Endodermal cell (in vitro differentiated cells): ENCODE results near the gene CHTOP. TPM values are rescaled to one million over a fixed set of nuclear protein-coding genes. Genes with fewer than 3 reads are reported as not detected.
"Not testable (repeated sequence)": the region's sequence is repeated elsewhere in the genome, so short reads cannot be mapped to it uniquely, and the experiment has no call there.

Source experiments
- DNase-seq: peaks from one replicate; pipeline ENCODE4 v3.0.0-alpha.2; 2017
- H3K27ac ChIP-seq: 2 replicates; pipeline ENCODE4 v1.5.1; 2013; ENCODE audit warnings: mild to moderate bottlenecking, low read depth, low read length, moderate library complexity
- H3K27me3 ChIP-seq: 2 replicates; pipeline ENCODE4 v1.6.1; 2013; ENCODE audit warnings: mild to moderate bottlenecking, low read length, moderate library complexity; ENCODE audit not compliant: insufficient read depth, control insufficient read depth, poor library complexity, severe bottlenecking
- H3K36me3 ChIP-seq: 2 replicates; pipeline ENCODE4 v1.7.0; 2013; ENCODE audit warnings: mild to moderate bottlenecking, low read length, moderate library complexity; ENCODE audit not compliant: control insufficient read depth, insufficient read depth
- H3K4me1 ChIP-seq: one replicate; pipeline ENCODE4 v1.7.0; 2013; ENCODE audit warnings: low read length; ENCODE audit not compliant: control insufficient read depth, insufficient read depth
- H3K4me3 ChIP-seq: 2 replicates; pipeline ENCODE4 v1.5.1; 2013; ENCODE audit warnings: mild to moderate bottlenecking, low read length, moderate library complexity
- H3K9ac ChIP-seq: 2 replicates; pipeline ENCODE4 v1.6.1; 2013; ENCODE audit warnings: mild to moderate bottlenecking, low read length, moderate library complexity; ENCODE audit not compliant: poor library complexity, severe bottlenecking; ENCODE audit errors: extremely low read depth
- H3K9me3 ChIP-seq: 2 replicates; pipeline ENCODE4 v1.6.1; 2013; ENCODE audit warnings: mild to moderate bottlenecking, low read length, moderate library complexity; ENCODE audit not compliant: control insufficient read depth
- H3K27ac Mint-ChIP-seq: 2 replicates; pipeline ENCODE4 v1.8.0; 2020; ENCODE audit warnings: mixed read lengths
- H3K27me3 Mint-ChIP-seq: 2 replicates; pipeline ENCODE4 v1.8.0; 2021; ENCODE audit warnings: mild to moderate bottlenecking, mixed read lengths; ENCODE audit not compliant: insufficient read depth
- H3K36me3 Mint-ChIP-seq: 2 replicates; pipeline ENCODE4 v1.8.0; 2020; ENCODE audit warnings: low read depth, mixed read lengths
- H3K4me1 Mint-ChIP-seq: 2 replicates; pipeline ENCODE4 v1.8.0; 2020; ENCODE audit warnings: mixed read lengths
- H3K4me3 Mint-ChIP-seq: 2 replicates; pipeline ENCODE4 v1.8.0; 2020; ENCODE audit warnings: mild to moderate bottlenecking, moderate library complexity, mixed read lengths
- H3K9me3 Mint-ChIP-seq: 2 replicates; pipeline ENCODE4 v1.8.0; 2020; ENCODE audit warnings: mild to moderate bottlenecking, mixed read lengths
- CTCF ChIP-seq: fragments of 200-600 bp; sonication (generic); conservative IDR thresholded peaks from 2 replicates; pipeline ENCODE4 v1.5.0; 2021; ENCODE audit warnings: antibody characterized with exemption, mild to moderate bottlenecking
- WGBS, 2 experiments: methylation state at CpG; one replicate each; pipeline versions ENCODE4 v1.1.5 to v1.1.7; 2013; ENCODE audit warnings: missing lambda C conversion rate in 2 of 2, mixed read lengths in 1 of 2; ENCODE audit not compliant: insufficient coverage in 1 of 2, insufficient read length in 1 of 2; 5-methylcytosine and 5-hydroxymethylcytosine counted together
- total RNA-seq, 2 donors: library from RNA; stranded (reverse); fragmentation: NEBNext Ultra II Directional in 1 of 2; extraction: Animal tissue kit (Norgen Biotek cat#: 25700) in 1 of 2; gene quantifications; 2 replicates in 1 of 2; 3 replicates in 1 of 2; pipeline ENCODE4 v1.2.1, GENCODE V29; 2021

The CHTOP gene
- total RNA-seq, 2 donors from 2014 or later: 98.4 to 117 TPM

GRCh38 chr1:153671628-153672353 lies 37.9 kb downstream of the CHTOP start:
- H3K4me1 ChIP-seq, H3K4me3 Mint-ChIP-seq, H3K27me3 ChIP-seq, H3K27me3 Mint-ChIP-seq, H3K9me3 Mint-ChIP-seq, H3K4me1 Mint-ChIP-seq, H3K9me3 ChIP-seq, H3K27ac Mint-ChIP-seq, DNase-seq: not testable (repeated sequence)
- 34 to 42% methylated on average over 15 to 28 of the region's 28 CpGs for WGBS, 2 experiments
- TF ChIP-seq CTCF: peak; percentile 33
- Histone ChIP-seq H3K27ac (peak overlapping the region; percentile 85), H3K4me3 (peak overlapping the region; percentile 96), H3K9ac (peak overlapping the region; percentile 97), H3K36me3 (peaks cover 32% of the 10 kb centered on the region)
- H3K36me3 Mint-ChIP-seq: peaks cover 35% of the 10 kb centered on the region

GRCh38 chr1:153673511-153673910 lies 39.6 kb downstream of the CHTOP start:
- peaks cover 8% of the 10 kb centered on the region for H3K27me3 ChIP-seq
- H3K36me3 Mint-ChIP-seq: peaks cover 18% of the 10 kb centered on the region
- no peak for DNase-seq

GRCh38 chr1:153677718-153678518 lies 44.1 kb downstream of the CHTOP start:
- Mint-ChIP-seq H3K27ac (no peak overlapping the region), H3K4me1 (peaks cover 8% of the 10 kb centered on the region)
- WGBS, 2 experiments: 6 to 11% methylated on average over 9 to 29 of the region's 29 CpGs

More at GRCh38 chr1:153673511-153673910, 39.6 kb downstream of the CHTOP start:
- Histone ChIP-seq H3K4me1 (no peaks in the 10 kb centered on the region), H3K27ac (no peak overlapping the region), H3K36me3 (peaks cover 15% of the 10 kb centered on the region), H3K9me3 (peaks cover 7% of the 10 kb centered on the region), H3K9ac (no peak overlapping the region), H3K4me3 (no peak overlapping the region)
- H3K4me1 Mint-ChIP-seq: peaks cover 11% of the 10 kb centered on the region
- WGBS, 2 experiments: 94 to 100% methylated on average over 1 to 2 of the region's 2 CpGs
- H3K4me3 Mint-ChIP-seq: no peak overlapping the region
- H3K27ac Mint-ChIP-seq: no peak overlapping the region
- no peak for TF ChIP-seq CTCF
- peaks cover 8% of the 10 kb centered on the region for H3K27me3 Mint-ChIP-seq
- no peaks in the 10 kb centered on the region for H3K9me3 Mint-ChIP-seq

More at GRCh38 chr1:153677718-153678518, 44.1 kb downstream of the CHTOP start:
- Histone ChIP-seq H3K36me3 (no peaks in the 10 kb centered on the region), H3K9me3 (no peaks in the 10 kb centered on the region), H3K4me1 (no peaks in the 10 kb centered on the region), H3K27ac (no peak overlapping the region), H3K9ac (no peak overlapping the region), H3K27me3 (peaks cover 33% of the 10 kb centered on the region), H3K4me3 (peak overlapping the region; percentile 73)
- H3K4me3 Mint-ChIP-seq: peak overlapping the region; percentile 71
- peaks cover 37% of the 10 kb centered on the region for H3K27me3 Mint-ChIP-seq
- peak; percentile 94 for TF ChIP-seq CTCF
- no peaks in the 10 kb centered on the region for H3K36me3 Mint-ChIP-seq
- DNase-seq: peak; percentile 89
- no peaks in the 10 kb centered on the region for H3K9me3 Mint-ChIP-seq
